Left ventricle myocardium inferior (tissue), 1 donor: ENCODE results near the gene PPFIBP2. TPM values are rescaled to one million over a fixed set of nuclear protein-coding genes. Genes with fewer than 3 reads are reported as not detected.
"Not testable (repeated sequence)": the region's sequence is repeated elsewhere in the genome, so short reads cannot be mapped to it uniquely, and the experiment has no call there.

Experiments
- DNase-seq: peaks from one replicate; pipeline ENCODE4 v3.0.0-alpha.2; 2020
- H3K27ac ChIP-seq: fragments of 200-600 bp; replicated peaks from 2 replicates; pipeline ENCODE4 v1.8.0; 2021
- H3K27me3 ChIP-seq: fragments of 200-600 bp; 2 replicates; pipeline ENCODE4 v1.8.0; 2021; ENCODE audit warnings: low read depth
- H3K36me3 ChIP-seq: fragments of 200-600 bp; 2 replicates; pipeline ENCODE4 v1.8.0; 2021
- H3K4me1 ChIP-seq: fragments of 200-600 bp; 2 replicates; pipeline ENCODE4 v1.8.0; 2021
- H3K4me3 ChIP-seq: fragments of 200-600 bp; 2 replicates; pipeline ENCODE4 v1.8.0; 2021; ENCODE audit warnings: mild to moderate bottlenecking, moderate library complexity
- H3K9me3 ChIP-seq: fragments of 200-600 bp; replicated peaks from 2 replicates; pipeline ENCODE4 v1.8.0; 2021
- CTCF ChIP-seq: fragments of 200-600 bp; IDR thresholded peaks from 2 replicates; pipeline ENCODE4 v1.8.0; 2021; ENCODE audit warnings: antibody characterized with exemption, mild to moderate bottlenecking, borderline replicate concordance
- intact Hi-C: fragments of 100-400 bp; cut with micrococcal nuclease; formaldehyde crosslinking; loops from one replicate; pipeline ENCODE4 v1.11.0; 2022
- total RNA-seq: library from RNA; stranded (reverse); fragmentation: NEBNext Ultra II Directional; extraction: Animal tissue kit (Norgen Biotek cat#: 25700); gene quantifications from one replicate; pipeline ENCODE4 v1.2.1, GENCODE V29; 2021
- donor health status: DM: no; HTN: yes; CAD: no; lungs with severe emphysema.

The PPFIBP2 gene
- total RNA-seq, 1 donor from 2014 or later: 19.2 TPM

GRCh38 chr11:7516475-7516874, 2.7 kb downstream of the PPFIBP2 start:
- intact Hi-C loops: no loop called here
- Histone ChIP-seq H3K4me3 (no peak overlapping the region), H3K36me3 (no peaks in the 10 kb centered on the region), H3K9me3 (no peaks in the 10 kb centered on the region), H3K27me3 (no peaks in the 10 kb centered on the region), H3K27ac (no peak overlapping the region), H3K4me1 (peaks cover 40% of the 10 kb centered on the region)
- no peak for DNase-seq
- no peak for TF ChIP-seq CTCF

- DNase-seq, H3K9me3 ChIP-seq, H3K27me3 ChIP-seq, intact Hi-C loops, H3K4me3 ChIP-seq, H3K36me3 ChIP-seq, H3K27ac ChIP-seq: not testable (repeated sequence)
- peaks cover 30% of the 10 kb centered on the region for H3K4me1 ChIP-seq
These were observed 3.9 kb downstream of the PPFIBP2 start for GRCh38 chr11:7517743-7518142.

GRCh38 chr11:7518811-7519562, 5.2 kb downstream of the PPFIBP2 start:
- Histone ChIP-seq H3K4me3 (no peak overlapping the region), H3K9me3 (no peaks in the 10 kb centered on the region), H3K27ac (no peak overlapping the region), H3K36me3 (no peaks in the 10 kb centered on the region), H3K4me1 (peaks cover 30% of the 10 kb centered on the region), H3K27me3 (no peaks in the 10 kb centered on the region)
- intact Hi-C loops: no loop called here
- TF ChIP-seq CTCF: no peak
- no peak for DNase-seq

- H3K27ac ChIP-seq: no peak overlapping the region
- H3K36me3 ChIP-seq: no peaks in the 10 kb centered on the region
- peaks cover 29% of the 10 kb centered on the region for H3K4me1 ChIP-seq
- no peak for DNase-seq
- no peak overlapping the region for H3K4me3 ChIP-seq
- TF ChIP-seq CTCF: no peak
- intact Hi-C loops: no loop called here
- no peaks in the 10 kb centered on the region for H3K27me3 ChIP-seq
- no peaks in the 10 kb centered on the region for H3K9me3 ChIP-seq
These were observed 6.5 kb downstream of the PPFIBP2 start for GRCh38 chr11:7520011-7520942.

GRCh38 chr11:7520981-7521487, 7.2 kb downstream of the PPFIBP2 start:
- no peak for DNase-seq
- H3K27ac ChIP-seq: peak overlapping the region; percentile 30
- TF ChIP-seq CTCF: no peak
- no peaks in the 10 kb centered on the region for H3K9me3 ChIP-seq
- H3K4me3 ChIP-seq: no peak overlapping the region
- H3K36me3 ChIP-seq: no peaks in the 10 kb centered on the region
- H3K4me1 ChIP-seq: peaks cover 26% of the 10 kb centered on the region
- H3K27me3 ChIP-seq: no peaks in the 10 kb centered on the region
- intact Hi-C loops: no loop called here
